Measurements from ENCODE around the gene PDCD1LG2. TPM values are rescaled to one million over a fixed set of nuclear protein-coding genes. Genes with fewer than 3 reads are reported as not detected.

PDCD1LG2 gene
- total RNA-seq, 2 experiments from 2014 or later: 0.13 to 0.14 TPM

DNA sequence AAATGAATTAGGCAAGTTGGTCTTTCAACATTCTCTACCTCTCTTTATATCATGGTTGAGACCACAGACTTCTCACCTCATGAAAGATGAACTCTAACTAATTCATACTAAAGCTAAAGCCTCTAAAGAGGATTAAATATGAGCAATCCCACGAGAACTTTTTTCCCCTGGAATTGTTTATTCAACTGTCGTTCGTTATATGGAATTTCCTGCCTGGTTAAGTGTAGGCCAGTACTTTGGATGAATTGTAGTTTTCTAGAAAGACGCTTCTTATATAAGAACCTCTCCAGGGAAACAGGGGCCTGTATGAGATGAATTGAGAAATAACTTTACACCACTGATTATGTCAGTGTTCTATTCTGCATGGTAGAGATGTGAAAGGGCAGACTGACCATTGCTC lies 42.9 kb downstream of the PDCD1LG2 start:
- H3K4me3 Mint-ChIP-seq: no peak overlapping the region
- TF ChIP-seq, protein P1, sequence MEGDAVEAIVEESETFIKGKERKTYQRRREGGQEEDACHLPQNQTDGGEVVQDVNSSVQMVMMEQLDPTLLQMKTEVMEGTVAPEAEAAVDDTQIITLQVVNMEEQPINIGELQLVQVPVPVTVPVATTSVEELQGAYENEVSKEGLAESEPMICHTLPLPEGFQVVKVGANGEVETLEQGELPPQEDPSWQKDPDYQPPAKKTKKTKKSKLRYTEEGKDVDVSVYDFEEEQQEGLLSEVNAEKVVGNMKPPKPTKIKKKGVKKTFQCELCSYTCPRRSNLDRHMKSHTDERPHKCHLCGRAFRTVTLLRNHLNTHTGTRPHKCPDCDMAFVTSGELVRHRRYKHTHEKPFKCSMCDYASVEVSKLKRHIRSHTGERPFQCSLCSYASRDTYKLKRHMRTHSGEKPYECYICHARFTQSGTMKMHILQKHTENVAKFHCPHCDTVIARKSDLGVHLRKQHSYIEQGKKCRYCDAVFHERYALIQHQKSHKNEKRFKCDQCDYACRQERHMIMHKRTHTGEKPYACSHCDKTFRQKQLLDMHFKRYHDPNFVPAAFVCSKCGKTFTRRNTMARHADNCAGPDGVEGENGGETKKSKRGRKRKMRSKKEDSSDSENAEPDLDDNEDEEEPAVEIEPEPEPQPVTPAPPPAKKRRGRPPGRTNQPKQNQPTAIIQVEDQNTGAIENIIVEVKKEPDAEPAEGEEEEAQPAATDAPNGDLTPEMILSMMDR (IDR thresholded peaks at IDR 0.05): no peak
- DNase-seq (no peak), ATAC-seq (no peak)
- H3K36me3 Mint-ChIP-seq (ENCODE audit: low read depth): no peaks in the 10 kb centered on the region
- POLR2A ChIA-PET: no interaction called here
- H3K27ac Mint-ChIP-seq: no peak overlapping the region
- H3K4me1 Mint-ChIP-seq (ENCODE audit: low read depth): peaks cover 19% of the 10 kb centered on the region
- CTCF ChIA-PET: interaction anchor here (0.9 kb wide), 1 partner anchor 17 kb away, joined by 3 read pairs; no protein-coding TSS in a partner anchor
- no peaks in the 10 kb centered on the region for H3K27me3 Mint-ChIP-seq
- intact Hi-C loops (cut with micrococcal nuclease): no loop called here
- no peaks in the 10 kb centered on the region for H3K9me3 Mint-ChIP-seq

DNA sequence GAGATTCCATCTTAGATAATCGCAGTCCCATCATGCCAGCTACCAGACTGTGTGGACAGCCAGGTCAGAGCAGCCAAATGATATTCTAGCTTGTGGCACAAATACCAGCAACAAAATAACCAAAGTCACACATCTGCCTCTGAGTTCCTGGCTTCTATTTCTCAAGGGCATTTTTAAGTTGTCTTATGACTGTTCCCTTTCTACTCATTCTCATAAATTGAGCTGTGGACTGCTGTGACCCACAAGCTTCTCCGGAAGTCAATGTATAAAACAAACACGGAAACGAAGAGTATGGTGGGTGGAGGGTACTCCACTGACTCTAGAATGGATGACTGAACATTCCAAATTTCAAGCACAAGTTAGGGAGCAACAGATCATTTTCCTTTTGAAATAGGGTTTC lies 43.9 kb downstream of the PDCD1LG2 start:
- Mint-ChIP-seq H3K4me1 (ENCODE audit: low read depth) (peaks cover 27% of the 10 kb centered on the region), H3K27ac (no peak overlapping the region), H3K27me3 (no peaks in the 10 kb centered on the region), H3K36me3 (ENCODE audit: low read depth) (no peaks in the 10 kb centered on the region), H3K4me3 (no peak overlapping the region), H3K9me3 (no peaks in the 10 kb centered on the region)
- POLR2A ChIA-PET: no interaction called here
- DNase-seq (no peak), ATAC-seq (peak; percentile 36)
- TF ChIP-seq, protein P1 (IDR thresholded peaks at IDR 0.05): no peak
- CTCF ChIA-PET: no interaction called here
- intact Hi-C loops (cut with micrococcal nuclease): no loop called here

DNA sequence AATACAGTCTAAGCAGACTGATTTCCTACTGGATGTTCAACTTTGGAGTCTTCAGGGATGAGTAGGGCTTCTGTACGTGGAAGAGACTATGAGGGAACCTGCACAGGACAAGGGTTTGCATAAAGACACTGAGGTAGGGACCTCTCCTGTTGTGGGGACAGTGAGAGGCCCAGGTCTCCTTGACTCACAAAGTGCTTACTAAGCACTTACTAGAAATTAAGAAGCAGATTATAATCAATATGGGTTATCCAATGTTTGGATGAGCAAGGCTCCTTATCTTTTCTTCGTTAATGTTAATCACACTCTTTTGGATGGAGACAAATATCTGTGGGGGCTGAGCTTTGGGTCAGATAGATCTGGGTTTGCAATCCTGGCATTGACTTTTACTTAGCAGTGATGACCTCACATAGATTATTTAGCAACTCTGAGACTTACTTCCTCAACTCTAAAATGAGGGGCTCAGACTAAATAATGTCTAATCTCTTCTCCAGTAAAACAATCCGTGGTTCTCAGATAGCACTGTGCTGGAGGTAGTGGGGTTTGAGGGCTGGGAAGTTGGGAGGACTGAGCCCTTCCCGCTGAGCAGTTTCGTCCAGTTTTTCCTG lies 45.9 kb downstream of the PDCD1LG2 start:
- Mint-ChIP-seq H3K4me1 (ENCODE audit: low read depth) (peaks cover 29% of the 10 kb centered on the region), H3K27me3 (no peaks in the 10 kb centered on the region), H3K4me3 (no peak overlapping the region), H3K27ac (no peak overlapping the region), H3K9me3 (no peaks in the 10 kb centered on the region), H3K36me3 (ENCODE audit: low read depth) (peaks cover 2% of the 10 kb centered on the region)
- intact Hi-C loops (cut with micrococcal nuclease): no loop called here
- POLR2A ChIA-PET: no interaction called here
- DNase-seq: no peak
- ATAC-seq: no peak
- TF ChIP-seq, protein P1 (IDR thresholded peaks at IDR 0.05): no peak
- CTCF ChIA-PET: interaction anchor here (1.4 kb wide), 1 partner anchor 14 kb away, joined by 3 read pairs; no protein-coding TSS in a partner anchor

DNA sequence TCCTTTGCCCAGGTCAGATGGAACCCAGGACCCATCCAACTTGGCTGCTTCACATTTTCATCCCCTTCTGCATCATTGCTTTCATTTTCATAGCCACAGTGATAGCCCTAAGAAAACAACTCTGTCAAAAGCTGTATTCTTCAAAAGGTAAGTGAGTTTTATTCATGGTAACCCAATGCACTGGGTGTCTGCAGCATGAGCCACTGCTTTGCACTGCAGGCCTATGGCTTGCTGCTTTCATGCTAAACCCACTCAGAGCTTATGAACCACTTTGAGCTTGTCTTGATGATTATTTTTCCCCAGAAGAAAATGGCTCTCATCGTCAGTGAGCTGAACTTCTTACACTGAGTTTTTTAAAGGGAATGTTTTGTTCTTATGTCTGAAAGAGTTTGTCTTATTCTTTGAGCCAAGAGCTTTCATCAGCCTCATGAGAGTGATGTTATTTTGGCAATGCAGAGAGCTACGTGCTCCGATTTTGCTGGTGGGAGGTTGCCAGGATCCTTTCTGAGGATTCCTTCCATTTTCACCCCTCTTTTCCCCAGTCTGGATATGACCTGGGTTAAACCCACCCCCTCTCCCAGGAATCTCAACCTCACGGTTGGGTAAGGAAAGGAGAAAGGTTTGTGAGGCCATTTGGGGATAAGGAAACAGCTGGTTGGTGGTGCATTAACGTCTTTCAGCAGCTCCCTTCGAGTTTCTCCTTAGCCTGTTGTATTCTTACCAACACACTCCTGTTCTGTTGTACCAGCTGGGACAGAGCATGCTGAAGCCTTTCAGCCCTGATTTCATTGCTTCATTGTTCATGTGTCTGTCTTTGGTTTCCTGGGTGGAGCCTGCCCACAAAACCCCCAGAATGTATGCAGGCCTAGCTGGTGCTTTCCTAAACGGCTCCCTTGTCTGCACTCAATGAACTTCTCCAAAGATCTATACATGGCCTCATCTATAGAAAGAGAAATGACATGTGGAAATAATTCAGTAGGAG lies 47.6 kb downstream of the PDCD1LG2 start:
- TF ChIP-seq, protein P1 (IDR thresholded peaks at IDR 0.05): no peak
- Mint-ChIP-seq H3K4me3 (no peak overlapping the region), H3K27ac (peak overlapping the region; percentile 80), H3K27me3 (no peaks in the 10 kb centered on the region), H3K36me3 (ENCODE audit: low read depth) (peaks cover 2% of the 10 kb centered on the region), H3K4me1 (ENCODE audit: low read depth) (peaks cover 36% of the 10 kb centered on the region), H3K9me3 (peaks cover 4% of the 10 kb centered on the region)
- ATAC-seq (peak; percentile 80), DNase-seq (peak; percentile 65)
- intact Hi-C loops (cut with micrococcal nuclease): no loop called here
- CTCF ChIA-PET: interaction anchor here (1.3 to 1.8 kb wide), 5 partner anchors 16 to 107 kb away, joined by 4 to 6 read pairs (median 5); partner anchors contain the start of gene CD274
- POLR2A ChIA-PET: interaction anchor here (0.5 to 0.6 kb wide), 2 partner anchors 26 to 239 kb away, joined by 3 read pairs; no protein-coding TSS in a partner anchor

All from activated CD8-positive, alpha-beta T cell treated with anti-CD3 and anti-CD28 coated beads for 36 hours (primary cell).